IMR-90 (cell line): ENCODE results near the gene FAM161A. TPM values are rescaled to one million over a fixed set of nuclear protein-coding genes. Genes with fewer than 3 reads are reported as not detected.

Experiments
- microRNA-seq, 2 experiments: library from miRNA; stranded (forward) in 1 of 2; unstranded in 1 of 2; fragments of 10-50 nt in 1 of 2; fragments of <30 nt in 1 of 2; gene quantifications in 1 of 2; microRNA quantifications in 1 of 2; one replicate each; pipeline versions ENCODE3 to v1.1.0; 2013 to 2020; ENCODE audit not compliant: insufficient read depth in 1 of 2, insufficient read length in 1 of 2, unreplicated experiment in 1 of 2
- polyA plus RNA-seq, 3 experiments: library from polyadenylated mRNA; depleted of rRNA; stranded (reverse); fragments of >200 nt; gene quantifications; 2 replicates each; pipeline ENCODE4 v1.2.3, GENCODE V29; 2012; ENCODE audit warnings: low replicate concordance in 1 of 3
- small RNA-seq, 5 experiments: library from RNA; depleted of rRNA; stranded (forward); fragments of <200 nt; gene quantifications; one replicate each; pipeline ENCODE3, GENCODE V24; 2012
- total RNA-seq: library from RNA; depleted of rRNA; stranded (reverse); fragments of >200 nt; gene quantifications from 2 replicates; pipeline ENCODE4 v1.2.3, GENCODE V29; 2012; rRNA removed

The FAM161A gene
- total and polyA plus RNA-seq, 2 of the 4 experiments (the other 2 are of a cell fraction), result 0.80 to 1.3 TPM

Small RNAs within 50 kb of the gene (microRNA-seq; reads per million reads assigned to microRNA genes)
- not detected for gene RPS24P7 (ENCODE audit: insufficient read depth, insufficient read length)

Small RNAs within 50 kb of the gene (small RNA-seq; reads per million reads assigned to genes)
- gene RPS24P7, result 0 reads per million in 5 experiments

Other genes with a start within 250 kb of the FAM161A start
- 187 and 233 TPM in 2 replicates for gene CCT4, start 34.6 kb upstream of the FAM161A start, total RNA-seq
- gene CCT4, start 34.6 kb upstream of the FAM161A start, polyA plus RNA-seq (2012; rRNA removed), result 86.3 and 94.4 TPM in 2 replicates
- gene COMMD1, start 51.6 kb upstream of the FAM161A start, total RNA-seq, result 45.8 and 60.4 TPM in 2 replicates
- gene COMMD1, start 51.6 kb upstream of the FAM161A start, polyA plus RNA-seq (2012; rRNA removed), result 41.2 and 42.8 TPM in 2 replicates